Measurements from ENCODE around the gene EPC1.

DNA sequence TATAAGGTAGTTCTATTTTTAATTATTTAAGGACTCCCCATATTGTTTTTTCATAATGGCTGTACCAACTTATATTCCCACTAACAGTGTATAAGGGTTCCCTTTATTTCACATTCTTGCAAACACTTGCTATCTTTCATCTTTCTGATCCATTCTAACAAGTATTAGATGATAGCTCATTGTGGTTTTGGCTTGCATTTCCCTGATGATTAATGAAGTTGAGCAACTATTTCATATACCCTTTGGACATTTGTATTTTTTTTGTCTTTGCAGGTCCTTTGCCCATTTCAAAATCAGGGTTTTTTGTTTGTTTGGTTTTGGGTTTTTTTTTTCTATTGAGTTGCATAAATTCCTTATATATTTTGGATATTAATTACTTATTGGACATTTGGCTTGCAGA, 107.2 kb downstream of the EPC1 start:
- no peak for TF ChIP-seq POLR2A (IDR thresholded peaks at IDR 0.05; ENCODE audit: low read length)
- TF ChIP-seq GATA1 (IDR thresholded peaks at IDR 0.05; ENCODE audit: low read depth, low read length): no peak
